Heart right ventricle (tissue), 16 donors: ENCODE results near the gene HCFC1R1. TPM values are rescaled to one million over a fixed set of nuclear protein-coding genes. Genes with fewer than 3 reads are reported as not detected.

Experiments
- ATAC-seq, 8 donors: fragments of 200-7000 bp; cut with Tn5 transposase; one replicate each; pipeline ENCODE4 v1.9.1; 2020; ENCODE audit warnings: mild to moderate bottlenecking in 8 of 8, moderate library complexity in 8 of 8, moderate number of reproducible peaks in 1 of 8
- DNase-seq, 2 donors: peaks; one replicate each; pipeline ENCODE4 v3.0.0-alpha.2; 2020
- H3K27ac ChIP-seq, 10 donors: fragments of 200-600 bp; sonication (generic) in 2 of 10; one replicate each; pipeline versions ENCODE4 v1.5.0 to v1.8.0; 2020 to 2022; ENCODE audit warnings: mild to moderate bottlenecking in 3 of 10
- H3K27me3 ChIP-seq, 7 donors: fragments of 200-600 bp; one replicate each; pipeline ENCODE4 v1.8.0; 2021 to 2022; ENCODE audit warnings: mild to moderate bottlenecking in 2 of 7
- H3K36me3 ChIP-seq, 9 donors: fragments of 200-600 bp; sonication (generic) in 1 of 9; one replicate each; pipeline versions ENCODE4 v1.5.0 to v1.8.0; 2020 to 2022; ENCODE audit warnings: mild to moderate bottlenecking in 2 of 9
- H3K4me1 ChIP-seq, 9 donors: fragments of 200-600 bp; sonication (generic) in 1 of 9; one replicate each; pipeline versions ENCODE4 v1.5.0 to v1.8.0; 2020 to 2022; ENCODE audit warnings: mild to moderate bottlenecking in 4 of 9
- H3K4me3 ChIP-seq, 10 donors: fragments of 200-600 bp; sonication (generic) in 2 of 10; one replicate each; pipeline versions ENCODE4 v1.5.0 to v1.8.0; 2020 to 2022; ENCODE audit warnings: mild to moderate bottlenecking in 7 of 10, moderate library complexity in 2 of 10
- H3K9me3 ChIP-seq, 11 donors: fragments of 200-600 bp in 10 of 11; sonication (generic) in 2 of 11; one replicate each; pipeline versions ENCODE4 v1.5.0 to v1.8.0; 2013 to 2022; ENCODE audit warnings: mild to moderate bottlenecking in 2 of 11, control low read depth in 1 of 11, moderate library complexity in 1 of 11
- CTCF ChIP-seq, 9 donors: fragments of 200-600 bp; sonication (generic) in 2 of 9; IDR thresholded peaks; one replicate each; pipeline versions ENCODE4 v1.5.0 to v1.8.0; 2021 to 2022; ENCODE audit warnings: antibody characterized with exemption in 9 of 9, mild to moderate bottlenecking in 5 of 9, moderate library complexity in 1 of 9
- WGBS, 2 donors: extraction: QIAGEN DNeasy Blood & Tissue Kit; methylation state at CpG; one replicate each; pipeline ENCODE4 v1.1.7; 2013; ENCODE audit warnings: inconsistent platforms in 1 of 2; 5-methylcytosine and 5-hydroxymethylcytosine counted together
- intact Hi-C, 10 donors: fragments of 100-400 bp; cut with DNase I; formaldehyde crosslinking; loops; one replicate each; pipeline versions ENCODE4 v1.11.1 to v1.14.2; 2022
- polyA plus RNA-seq, 2 donors: library from polyadenylated mRNA; stranded (reverse); fragments of 200-250 nt; gene quantifications; one replicate each; pipeline ENCODE4 v1.2.3, GENCODE V29; 2013
- total RNA-seq, 10 donors: library from RNA; stranded (reverse); fragmentation: NEBNext Ultra II Directional in 3 of 10; extraction: Animal tissue kit (Norgen Biotek cat#: 25700) in 3 of 10; gene quantifications; one replicate each; pipeline versions ENCODE4 v1.2.1 to v1.2.4, GENCODE V29; 2021 to 2023
- donor health status: Arrhythmogenic right ventricular cardiomyopathy.
- donor health status: ischemic (EF 13 %, LVEDD 7.1; RV severe dilation, severe dysfunction).
- donor health status: healthy with polysubstance abuse.
- donor health status: DM: no; HTN: yes; CAD: no.
- donor health status: DM: no; HTN: no; CAD: no.
- donor health status: ischemic (EF 25% LVEDD 6.9; RV normal size, moderate dysfunction).
- donor health status: ischemic (EF 25% LVEDD 5.7; RV mildly dilated, moderate dysfunction).
- donor health status: healthy.
- donor health status: DM: yes; HTN: yes; CAD: no.
- donor health status: Ischemic cardiomyopathy.
- donor health status: ischemic (EF 35%, LVEDD 5.7; RV mildly dilated, moderate dysfunction).
- donor health status: nonischemic (EF 11% LVEDD 7.7; RV severe dilation, severe dysfunction).
- donor health status: DM: yes; HTN: yes; CAD: no.
- donor health status: PGD.
- donor health status: ischemic (EF 29% LVEDD 5.4; RV normal size, mild dysfunction).
- donor health status: nonischemic (EF 23%, LVEDD 6.1; RV moderate dilation, normal function).

The HCFC1R1 gene
- total and polyA plus RNA-seq, 12 donors, result 41.8 to 370 (median 57.2) TPM

GRCh38 chr16:2986623-2987188, 37.0 kb downstream of the HCFC1R1 start:
- Histone ChIP-seq H3K9me3 (no peaks in the 10 kb centered on the region), H3K36me3 (no peaks in the 10 kb centered on the region), H3K4me3 (no peak overlapping the region), H3K27me3 (peaks cover 0 to 32% (median 11%) of the 10 kb centered on the region in 7 donors), H3K27ac (peak overlapping the region in 4 of 10 donors; percentile 81 to 95 (median 90)), H3K4me1 (peaks cover 3 to 32% (median 12%) of the 10 kb centered on the region in 9 donors)
- no peak for DNase-seq
- 76 to 84% methylated on average over 17 of the region's 17 CpGs for WGBS, 2 donors
- peak in 1 of 8 donors; percentile 5 for ATAC-seq
- TF ChIP-seq CTCF (IDR thresholded peaks at IDR 0.05), result no peak
- intact Hi-C loops, result no loop called here

GRCh38 chr16:2985893-2986355, 37.8 kb downstream of the HCFC1R1 start:
- 41 to 59% methylated on average over 15 of the region's 15 CpGs for WGBS, 2 donors
- intact Hi-C loops, result no loop called here
- Histone ChIP-seq H3K27me3 (peaks cover 0 to 32% (median 11%) of the 10 kb centered on the region in 7 donors), H3K9me3 (no peaks in the 10 kb centered on the region), H3K4me3 (no peak overlapping the region), H3K27ac (peak overlapping the region; percentile 47 to 95 (median 84)), H3K4me1 (peaks cover 3 to 38% (median 17%) of the 10 kb centered on the region in 9 donors), H3K36me3 (no peaks in the 10 kb centered on the region)
- TF ChIP-seq CTCF (IDR thresholded peaks at IDR 0.05), result no peak
- peak; percentile 57 to 87 (median 77) for ATAC-seq
- peak; percentile 54 to 64 for DNase-seq

GRCh38 chr16:2985462-2985861, 38.3 kb downstream of the HCFC1R1 start:
- Histone ChIP-seq H3K27ac (peak overlapping the region; percentile 47 to 95 (median 84)), H3K4me1 (peaks cover 3 to 41% (median 22%) of the 10 kb centered on the region in 9 donors), H3K36me3 (no peaks in the 10 kb centered on the region), H3K27me3 (peaks cover 0 to 31% (median 11%) of the 10 kb centered on the region in 7 donors), H3K4me3 (no peak overlapping the region), H3K9me3 (no peaks in the 10 kb centered on the region)
- 42 to 47% methylated on average over 9 of the region's 9 CpGs for WGBS, 2 donors
- ATAC-seq (peak; percentile 16 to 69 (median 30)), DNase-seq (peak in 1 of 2 donors; percentile 58)
- intact Hi-C loops, result no loop called here
- no peak for TF ChIP-seq CTCF (IDR thresholded peaks at IDR 0.05)

- ATAC-seq (peak in 7 of 8 donors; percentile 12 to 50 (median 38)), DNase-seq (peak; percentile 72 to 85)
- Histone ChIP-seq H3K36me3 (no peaks in the 10 kb centered on the region), H3K27me3 (peaks cover 0 to 31% (median 14%) of the 10 kb centered on the region in 7 donors), H3K4me1 (peaks cover 3 to 50% (median 33%) of the 10 kb centered on the region in 9 donors), H3K4me3 (peak overlapping the region in 6 of 10 donors; percentile 11 to 37 (median 32)), H3K9me3 (no peaks in the 10 kb centered on the region), H3K27ac (peak overlapping the region in 1 of 10 donors; percentile 3)
- WGBS, 2 donors, result 10 to 11% methylated on average over 42 of the region's 42 CpGs
- TF ChIP-seq CTCF (IDR thresholded peaks at IDR 0.05), result peak; percentile 93 to 99 (median 96)
- intact Hi-C loops, result loop anchor here in 1 of 10 donors (5.0 kb wide), 1 partner anchor 56 kb away; no protein-coding TSS in a partner anchor
These were observed 40.0 kb downstream of the HCFC1R1 start for GRCh38 chr16:2983706-2984136.
